Inflammatory macrophage treated with lipopolysaccharide for 1 hour (primary cell): ENCODE results near the gene NCF2.

ENCODE experiments used
- DNase-seq, 2 donors: peaks; one replicate each; pipeline ENCODE4 v3.0.0-alpha.2; 2020 to 2022

Gene NCF2

DNA sequence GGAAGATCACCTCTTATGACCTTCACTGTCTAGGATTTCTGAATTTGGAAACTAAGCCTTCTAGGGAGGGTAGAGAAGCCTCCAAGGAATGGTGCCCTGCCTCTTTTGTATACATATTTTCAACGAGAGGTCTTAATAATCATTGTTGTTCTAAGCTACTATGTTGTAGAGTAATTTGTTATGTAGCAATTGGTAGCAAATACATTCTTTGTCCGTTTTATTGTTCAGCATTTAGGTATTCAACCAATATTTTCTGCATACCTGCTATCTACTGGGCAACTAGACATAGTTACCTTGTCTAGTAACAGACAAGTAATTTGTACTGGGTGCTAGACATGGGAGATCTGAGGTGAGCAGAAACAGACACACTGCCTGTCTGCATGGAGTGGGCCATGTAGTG, 20.8 kb upstream of the NCF2 start:
- no peak for DNase-seq

DNA sequence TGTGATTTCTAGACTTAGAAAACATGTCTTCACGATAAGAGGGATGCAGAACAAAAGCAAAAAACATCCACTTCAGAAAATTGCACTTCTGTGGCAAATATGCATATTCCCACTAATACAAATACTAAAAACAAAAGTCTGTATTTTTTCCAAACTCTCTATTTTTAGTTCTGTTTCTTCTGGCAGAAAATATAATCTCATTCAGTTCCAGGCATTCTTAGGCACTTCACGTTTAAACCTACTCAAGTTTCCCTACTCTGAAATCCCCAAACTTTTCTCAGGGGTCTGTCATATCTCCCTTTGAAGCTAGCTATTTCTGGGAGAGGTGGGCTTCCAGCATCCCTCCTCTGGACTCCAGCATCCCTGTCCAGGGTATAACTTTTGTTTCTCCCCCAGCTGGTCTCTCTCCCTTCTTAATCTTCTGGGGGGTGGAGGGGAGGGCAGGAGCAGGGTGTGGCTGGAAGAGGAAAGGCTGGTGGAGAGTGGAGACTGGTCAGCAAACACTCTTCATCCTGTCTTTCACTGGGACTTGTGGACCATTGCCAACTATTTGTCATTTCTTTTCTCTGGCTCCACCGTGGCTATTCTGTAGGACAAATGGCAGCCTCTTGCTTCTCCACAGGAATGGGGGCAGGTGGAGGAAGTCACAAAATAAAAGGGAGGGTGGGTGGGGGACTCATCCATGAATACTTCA, 19.6 kb upstream of the NCF2 start:
- no peak for DNase-seq

- peak; percentile 91 to 93 for DNase-seq
Observed at GRCh38 chr1:183609313-183609712, 19.1 kb upstream of the NCF2 start.

DNA sequence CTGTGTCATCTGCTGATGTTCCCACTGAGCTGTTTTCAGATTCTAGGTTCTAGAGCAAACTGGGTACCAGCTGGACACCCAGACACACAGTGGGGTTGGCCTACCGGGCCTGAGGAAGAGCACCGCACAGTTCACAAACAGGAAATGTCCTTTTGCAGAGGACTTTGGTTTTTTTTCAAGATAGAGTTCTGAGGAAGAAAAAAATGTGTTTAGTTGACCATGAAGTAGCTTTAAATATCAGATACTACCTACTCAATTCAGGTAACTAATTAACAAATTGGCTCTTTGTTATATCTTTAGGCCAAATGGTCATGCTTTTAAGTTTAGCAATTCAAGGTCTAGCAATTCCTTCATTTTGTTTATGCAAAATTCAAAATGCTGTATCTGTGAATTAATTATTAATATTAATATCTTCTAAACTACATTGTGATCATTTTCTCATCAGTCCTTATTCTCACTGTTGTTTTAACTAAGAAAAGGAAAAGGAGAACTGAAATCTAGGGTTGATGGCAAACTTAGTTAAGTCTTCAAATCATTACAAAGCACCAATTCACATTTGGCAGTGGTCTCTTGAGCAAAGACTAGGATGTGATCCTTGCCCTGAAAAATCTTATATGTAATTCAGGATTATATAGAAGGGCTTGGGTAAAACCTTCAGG, 17.2 kb upstream of the NCF2 start:
- no peak for DNase-seq

DNA sequence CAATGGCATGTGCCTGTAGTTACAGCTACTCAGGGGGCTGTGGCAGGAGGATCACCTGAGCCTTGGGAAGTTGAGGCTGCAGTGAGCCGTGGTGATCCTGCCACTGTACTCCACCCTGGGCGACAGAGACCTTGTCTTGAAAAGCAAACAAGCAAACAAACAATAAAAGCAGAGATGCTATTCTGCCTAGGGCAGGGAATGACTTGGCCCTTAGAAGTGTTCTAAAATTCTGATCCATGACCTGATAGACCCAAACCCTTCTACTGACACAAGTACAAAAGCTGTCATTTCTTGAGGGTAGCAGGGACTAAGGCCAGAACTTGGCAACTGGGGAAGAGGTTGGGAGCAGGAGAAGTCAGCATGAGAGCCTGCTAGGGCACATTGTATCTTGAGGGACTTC, 15.6 kb upstream of the NCF2 start:
- no peak for DNase-seq

DNA sequence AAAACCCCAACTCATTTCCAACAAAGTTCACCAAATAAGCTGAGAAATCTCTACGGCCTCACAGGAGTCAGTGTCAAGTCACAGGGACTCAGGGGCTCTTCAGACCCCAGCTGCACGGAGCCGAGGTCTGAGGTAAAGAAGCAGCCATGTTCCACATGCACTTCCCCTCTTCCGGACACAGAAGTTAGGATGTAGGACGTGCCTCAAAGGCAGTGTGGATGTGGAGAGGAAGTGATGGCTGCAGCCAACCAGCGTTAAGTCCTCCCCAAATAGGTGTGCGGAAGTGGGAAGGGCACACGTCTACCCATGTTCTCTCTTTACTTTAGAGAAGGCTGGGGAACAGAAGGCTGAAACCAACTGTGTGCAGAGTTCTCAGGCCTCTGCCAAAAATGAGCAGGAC, 14.6 kb upstream of the NCF2 start:
- DNase-seq = peak in 1 of 2 donors; percentile 75

DNA sequence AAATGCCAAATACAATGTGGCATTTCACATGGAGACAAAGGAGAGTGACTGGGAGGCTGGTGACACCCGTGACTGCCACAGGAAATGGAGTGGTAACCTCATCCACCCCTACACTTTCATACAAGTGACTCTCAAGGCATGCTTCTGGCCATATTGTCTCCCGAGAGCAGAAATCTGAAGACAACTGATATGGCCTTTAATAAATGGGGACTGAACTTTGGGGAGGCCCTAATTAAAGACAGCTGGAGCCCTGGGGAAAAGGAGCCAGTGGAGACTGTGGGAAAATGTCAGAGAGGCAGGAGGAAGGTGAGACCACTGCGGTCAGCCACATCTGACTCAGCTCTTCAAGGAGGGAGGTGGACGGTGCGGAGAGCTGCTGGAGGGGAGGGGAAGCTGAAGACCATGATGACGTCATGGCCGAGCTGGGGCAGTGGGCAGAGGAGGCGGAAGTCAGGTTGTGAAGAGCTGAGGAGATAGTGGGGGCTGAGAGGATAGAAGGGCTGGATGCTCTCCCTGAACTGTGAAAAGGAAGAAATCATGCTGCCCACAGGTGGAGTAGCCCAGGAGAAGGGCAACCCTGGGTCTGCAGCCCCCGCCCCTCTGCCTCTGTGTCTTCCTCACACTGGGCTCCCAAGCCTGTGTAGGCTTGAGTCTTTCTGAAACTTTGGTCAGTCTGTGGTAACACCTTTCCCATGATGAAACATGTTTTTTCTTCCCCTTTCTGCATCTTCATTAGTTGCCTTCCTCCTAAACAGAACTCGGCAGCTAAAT, 14.0 kb upstream of the NCF2 start:
- DNase-seq = peak; percentile 88 to 89

DNA sequence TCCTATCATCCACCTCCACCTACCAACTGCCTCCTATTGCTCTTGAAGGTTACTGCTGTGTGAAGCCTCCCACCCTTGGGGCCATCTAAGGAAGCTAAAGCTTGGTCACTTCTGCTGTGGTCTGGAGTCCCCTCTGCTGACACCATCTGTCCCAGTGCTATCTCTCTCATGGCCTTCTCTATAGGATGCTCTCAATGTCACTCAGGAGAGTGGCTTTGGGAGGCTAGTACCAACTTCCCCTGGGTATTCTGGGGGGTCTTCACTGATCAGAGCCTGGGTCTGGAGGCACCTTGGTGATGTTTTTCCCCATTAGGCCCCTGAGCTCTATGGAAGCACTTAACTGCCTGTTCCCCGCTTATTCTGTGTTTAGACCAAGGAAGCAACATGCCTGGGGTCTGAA, 12.3 kb upstream of the NCF2 start:
- no peak for DNase-seq

GRCh38 chr1:183600634-183601033, 10.4 kb upstream of the NCF2 start:
- DNase-seq = peak in 1 of 2 donors; percentile 73

GRCh38 chr1:183600136-183600535, 9.9 kb upstream of the NCF2 start:
- peak; percentile 89 to 97 for DNase-seq

GRCh38 chr1:183598386-183598785, 8.1 kb upstream of the NCF2 start:
- DNase-seq = no peak

DNA sequence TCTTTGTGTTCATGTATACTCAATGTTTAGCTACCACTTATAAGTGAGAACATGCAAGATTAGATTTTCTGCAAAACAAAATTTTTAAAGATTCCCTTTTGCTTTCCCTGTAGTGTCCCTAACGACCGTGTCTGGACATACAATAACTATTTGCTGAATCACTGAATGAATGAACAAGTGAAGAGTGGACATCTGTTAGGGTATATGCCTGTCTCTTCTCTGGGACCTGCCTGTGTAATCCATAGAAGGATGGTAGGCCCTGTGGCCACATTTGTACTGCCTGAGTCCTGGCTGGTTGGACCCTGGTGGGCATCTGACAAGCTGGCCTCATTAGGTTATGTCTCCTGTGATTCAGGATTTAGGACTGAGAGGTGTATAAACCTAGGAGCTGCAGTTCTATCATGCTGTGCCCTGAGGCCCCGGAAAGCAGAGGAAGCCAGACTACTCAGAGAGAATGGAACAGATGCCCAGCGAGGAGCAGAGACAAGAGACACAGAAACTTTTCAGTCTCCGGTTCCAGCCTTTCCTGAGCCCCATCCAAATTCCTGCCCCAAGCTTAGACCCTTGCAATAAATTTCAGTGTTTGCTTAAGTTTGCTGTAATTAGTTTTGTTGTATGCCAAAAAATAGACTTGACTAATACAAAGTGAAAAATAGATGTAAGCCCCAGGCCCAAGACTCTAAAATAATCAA, 7.5 kb upstream of the NCF2 start:
- DNase-seq = no peak

- no peak for DNase-seq
Observed at GRCh38 chr1:183596500-183596899, 6.2 kb upstream of the NCF2 start.

DNA sequence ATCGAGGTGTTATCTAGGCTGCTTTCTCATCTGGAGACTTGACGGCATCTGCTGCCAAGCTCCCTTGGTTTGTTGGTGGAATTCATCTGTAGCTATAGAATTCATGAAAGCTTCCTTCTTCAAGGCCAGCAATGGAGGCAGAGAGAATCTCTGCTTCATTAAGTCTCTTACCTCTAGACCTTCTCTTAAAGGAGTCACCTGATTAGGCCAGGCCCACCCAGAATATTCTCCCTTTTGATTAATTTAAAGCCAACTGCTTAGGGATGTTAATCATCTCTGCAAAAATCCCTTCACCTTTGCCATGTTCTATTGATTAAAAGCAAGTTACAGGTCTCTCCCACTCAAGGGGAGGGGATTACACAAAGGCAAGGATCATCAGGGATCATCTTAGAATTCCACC, 5.3 kb upstream of the NCF2 start:
- no peak for DNase-seq

GRCh38 chr1:183593356-183593755, 3.1 kb upstream of the NCF2 start:
- peak; percentile 80 to 86 for DNase-seq

DNA sequence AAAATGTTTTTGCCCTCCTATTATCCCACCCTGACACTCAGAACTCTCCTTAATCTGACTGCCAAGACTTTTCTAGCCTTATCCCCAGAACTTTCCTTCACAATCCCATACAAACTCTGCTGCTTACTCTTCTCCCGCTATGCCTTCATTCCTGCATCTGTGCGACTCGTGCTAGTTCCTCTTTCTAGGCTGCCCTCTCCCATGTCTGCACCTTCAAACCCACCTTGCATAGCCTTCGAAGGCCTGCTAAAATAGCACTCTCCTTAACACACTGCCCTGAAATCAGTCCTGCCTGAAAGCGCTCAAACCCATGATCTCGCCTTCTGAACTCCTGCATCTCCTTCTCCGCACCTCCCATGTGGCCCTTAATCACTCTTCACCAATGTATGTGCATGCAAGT, 2.5 kb upstream of the NCF2 start:
- no peak for DNase-seq

- DNase-seq = peak in 1 of 2 donors; percentile 54
Observed at GRCh38 chr1:183589874-183590243, 400 bp downstream of the NCF2 start.

DNA sequence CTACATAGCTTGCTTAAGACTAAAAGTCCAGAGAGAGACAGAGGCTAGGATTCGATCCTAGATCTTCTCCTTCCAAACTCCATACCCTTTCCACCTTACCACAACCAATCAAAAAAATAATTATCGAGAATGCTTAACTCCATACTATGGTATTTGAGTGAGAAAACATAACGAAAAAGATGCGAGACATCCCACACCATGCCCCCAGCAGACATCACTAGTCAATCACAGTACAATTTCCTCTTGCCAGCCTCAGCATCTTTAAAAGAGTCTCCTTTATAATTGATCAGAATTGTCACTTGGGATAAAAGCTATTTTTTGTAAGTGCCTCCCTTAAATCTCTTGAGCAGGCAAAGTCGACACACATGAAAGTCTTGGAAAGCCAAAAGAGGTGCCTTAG, 875 bp downstream of the NCF2 start:
- no peak for DNase-seq

DNA sequence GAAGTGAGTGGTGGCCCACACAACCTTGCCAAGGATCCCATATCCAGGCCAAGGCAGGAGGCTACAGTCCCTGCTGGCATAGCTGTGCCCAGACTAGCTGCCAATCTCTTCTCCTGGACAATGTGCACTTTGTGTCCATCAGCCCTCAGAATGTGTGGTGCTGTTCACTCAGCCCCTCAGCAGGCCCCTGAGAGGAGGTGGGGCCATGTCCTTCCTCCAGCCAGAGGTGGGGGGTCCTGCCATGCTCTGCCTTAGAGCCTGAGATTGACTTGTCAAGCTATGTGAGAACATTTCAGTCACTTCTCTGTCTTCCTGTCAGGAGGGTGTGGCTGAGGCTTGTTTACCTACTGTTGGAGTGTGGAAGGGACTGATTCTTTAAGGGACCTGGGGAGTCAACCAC, 1.4 kb downstream of the NCF2 start:
- peak; percentile 49 to 53 for DNase-seq

- no peak for DNase-seq
Observed at GRCh38 chr1:183586926-183587325, 3.3 kb downstream of the NCF2 start.

GRCh38 chr1:183586455-183586854, 3.8 kb downstream of the NCF2 start:
- no peak for DNase-seq

DNA sequence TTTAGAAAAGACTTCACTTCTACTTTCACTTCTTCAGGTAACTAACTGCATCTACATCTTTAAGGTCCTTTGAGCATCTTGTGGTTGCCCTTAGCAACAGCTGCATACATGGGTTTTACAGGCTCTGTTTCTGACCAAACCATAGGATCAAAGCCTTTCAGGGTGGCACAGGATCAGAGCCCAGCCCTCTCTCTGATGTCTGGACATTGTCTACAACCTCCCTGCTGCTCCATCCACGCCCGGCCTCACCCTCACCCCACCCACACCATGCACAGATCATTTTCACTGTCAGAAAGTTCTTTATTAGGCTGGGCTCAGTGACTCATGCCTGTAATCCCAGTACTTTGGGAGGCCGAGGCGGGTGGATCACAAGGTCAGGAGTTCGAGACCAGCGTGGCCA, 5.2 kb downstream of the NCF2 start:
- DNase-seq = peak in 1 of 2 donors; percentile 53

GRCh38 chr1:183584147-183584546, 6.1 kb downstream of the NCF2 start:
- no peak for DNase-seq

- DNase-seq = peak; percentile 88 to 90
Observed at GRCh38 chr1:183583466-183583865, 6.8 kb downstream of the NCF2 start.
